B cell (primary cell): ENCODE data around the gene EDC4. TPM values are rescaled to one million over a fixed set of nuclear protein-coding genes. Genes with fewer than 3 reads are reported as not detected.

Experiments
- ATAC-seq: fragments of 200-7000 bp; cut with Tn5 transposase; one replicate; pipeline ENCODE4 v1.10.0; 2021; ENCODE audit warnings: low read depth, mild to moderate bottlenecking, moderate number of reproducible peaks, moderate library complexity
- CTCF ChIA-PET: fragments of 350-600 bp; sonication (Branson Sonifier 250); formaldehyde crosslinking; loops from one replicate; lab custom pipeline; 2021; ENCODE audit warnings: antibody characterized with exemption, inconsistent platforms; lab: Charles Lee
- POLR2A ChIA-PET: fragments of 350-600 bp; sonication (Branson Sonifier 250); formaldehyde crosslinking; loops from one replicate; lab custom pipeline; 2021; ENCODE audit warnings: antibody characterized with exemption; lab: Charles Lee
- DNase-seq: peaks from one replicate; pipeline ENCODE4 v3.0.0; 2013
- H2AFZ ChIP-seq: 2 replicates; pipeline ENCODE4 v1.6.1; 2012; ENCODE audit warnings: mild to moderate bottlenecking, low read depth, low read length; ENCODE audit not compliant: insufficient read depth, poor library complexity, severe bottlenecking
- H3K27ac ChIP-seq, 2 donors: 1 replicate in 1 of 2; 2 replicates in 1 of 2; pipeline ENCODE4 v1.5.1; 2012 to 2013; ENCODE audit warnings: low read length in 2 of 2, mild to moderate bottlenecking in 2 of 2, moderate library complexity in 1 of 2
- H3K27me3 ChIP-seq, 4 experiments: fragments of 200-600 bp in 1 of 4; sonication (generic) in 1 of 4; replicated peaks in 1 of 4; 1 replicate in 2 of 4; 2 replicates in 2 of 4; pipeline versions ENCODE4 v1.6.1 to v1.7.0; 2013 to 2016; ENCODE audit warnings: low read length in 3 of 4, mild to moderate bottlenecking in 2 of 4, mixed read lengths in 1 of 4, moderate library complexity in 1 of 4; ENCODE audit not compliant: insufficient read depth in 4 of 4, control insufficient read depth in 3 of 4; ENCODE audit errors: control extremely low read depth in 1 of 4
- H3K36me3 ChIP-seq, 2 experiments: replicated peaks in 1 of 2; 1 replicate in 1 of 2; 2 replicates in 1 of 2; pipeline versions ENCODE4 v1.6.1 to v1.7.1; 2013; ENCODE audit warnings: low read length in 1 of 2; ENCODE audit not compliant: insufficient read depth in 2 of 2, control insufficient read depth in 1 of 2; ENCODE audit errors: control extremely low read depth in 1 of 2, extremely low read depth in 1 of 2
- H3K4me1 ChIP-seq, 2 donors: fragments of 200-600 bp in 1 of 2; sonication (generic) in 1 of 2; 1 replicate in 1 of 2; 2 replicates in 1 of 2; pipeline versions ENCODE4 v1.5.1 to v1.6.1; 2013 to 2017; ENCODE audit warnings: low read length in 2 of 2; ENCODE audit not compliant: control insufficient read depth in 2 of 2, insufficient read depth in 2 of 2
- H3K4me2 ChIP-seq: replicated peaks from 2 replicates; pipeline ENCODE3; 2012; ENCODE audit warnings: mild to moderate bottlenecking, low read depth, low read length; ENCODE audit not compliant: poor library complexity, severe bottlenecking
- H3K4me3 ChIP-seq, 5 experiments: fragments of 200-600 bp in 1 of 5; sonication (generic) in 1 of 5; 1 replicate in 3 of 5; 2 replicates in 2 of 5; pipeline versions ENCODE4 v1.5.1 to v1.7.0; 2011 to 2016; ENCODE audit warnings: low read length in 4 of 5, mild to moderate bottlenecking in 4 of 5, low read depth in 2 of 5, control low read depth in 1 of 5, moderate library complexity in 1 of 5; ENCODE audit not compliant: insufficient read depth in 1 of 5; ENCODE audit errors: control extremely low read depth in 1 of 5, extremely low read depth in 1 of 5
- H3K79me2 ChIP-seq: fragments of 200-600 bp; sonication (generic); one replicate; pipeline ENCODE4 v1.6.0; 2016; ENCODE audit warnings: low read length; ENCODE audit not compliant: control insufficient read depth, insufficient read depth
- H3K9ac ChIP-seq: fragments of 200-600 bp; sonication (generic); 2 replicates; pipeline ENCODE4 v1.6.1; 2017; ENCODE audit warnings: mild to moderate bottlenecking, low read length, moderate library complexity
- H3K9me3 ChIP-seq, 3 donors: one replicate each; pipeline versions ENCODE4 v1.6.1 to v1.7.1; 2013; ENCODE audit warnings: low read length in 2 of 3; ENCODE audit not compliant: control insufficient read depth in 2 of 3, insufficient read depth in 1 of 3; ENCODE audit errors: control extremely low read depth in 1 of 3
- H4K20me1 ChIP-seq: 2 replicates; pipeline ENCODE4 v1.6.0; 2012; ENCODE audit warnings: mild to moderate bottlenecking, low read length; ENCODE audit not compliant: insufficient read depth, control insufficient read depth, poor library complexity, severe bottlenecking
- H3K27ac Mint-ChIP-seq: one replicate; pipeline ENCODE4 v1.8.0; 2021; ENCODE audit warnings: mixed read lengths
- H3K27me3 Mint-ChIP-seq: one replicate; pipeline ENCODE4 v1.8.0; 2021; ENCODE audit warnings: mixed read lengths
- H3K4me1 Mint-ChIP-seq: one replicate; pipeline ENCODE4 v1.8.0; 2021; ENCODE audit warnings: mixed read lengths
- H3K4me3 Mint-ChIP-seq: one replicate; pipeline ENCODE4 v1.8.0; 2021; ENCODE audit warnings: mixed read lengths
- H3K9me3 Mint-ChIP-seq: one replicate; pipeline ENCODE4 v1.8.0; 2022; ENCODE audit warnings: mixed read lengths; ENCODE audit not compliant: insufficient read depth
- CTCF ChIP-seq: fragments of 200-600 bp; IDR thresholded peaks from one replicate; pipeline ENCODE4 v1.8.0; 2022; ENCODE audit warnings: antibody characterized with exemption, mild to moderate bottlenecking
- EZH2 ChIP-seq: IDR thresholded peaks from 2 replicates; pipeline ENCODE4 v1.6.1; 2012; ENCODE audit warnings: borderline replicate concordance, low read depth, mild to moderate bottlenecking, moderate library complexity, low read length; ENCODE audit not compliant: insufficient read depth, poor library complexity, severe bottlenecking
- WGBS: methylation state at CpG from one replicate; pipeline ENCODE4 v1.1.5; 2013; ENCODE audit warnings: missing lambda C conversion rate; ENCODE audit not compliant: insufficient coverage; 5-methylcytosine and 5-hydroxymethylcytosine counted together
- intact Hi-C: fragments of 100-400 bp; cut with micrococcal nuclease; formaldehyde crosslinking; loops from one replicate; pipeline ENCODE4 v1.10.0; 2022
- polyA minus RNA-seq: library from RNA; depleted of rRNA, polyadenylated mRNA; stranded (reverse); fragments of >200 nt; gene quantifications from 2 replicates; pipeline ENCODE4 v1.2.3, GENCODE V29; 2012
- polyA plus RNA-seq: library from polyadenylated mRNA; depleted of rRNA; stranded (reverse); fragments of >200 nt; gene quantifications from 2 replicates; pipeline ENCODE4 v1.2.3, GENCODE V29; 2012
- total RNA-seq, 2 donors: library from RNA; stranded (reverse); fragments of 120-200 nt in 1 of 2; gene quantifications; 1 replicate in 1 of 2; 2 replicates in 1 of 2; pipeline versions ENCODE4 v1.2.3 to v1.2.4, GENCODE V29; 2013 to 2022

The EDC4 gene
- total RNA-seq = 83.3 and 95.1 TPM in 2 replicates
- total RNA-seq (2013) = 33.2 TPM
- 84.5 and 92.0 TPM in 2 replicates for polyA plus RNA-seq
- polyA minus RNA-seq = 59.2 and 76.3 TPM in 2 replicates

- Histone ChIP-seq H3K4me2 (peak within 1 kb of the TSS; percentile 98), H3K4me1 (peaks cover 23 to 25% of the 10 kb centered on the region in 2 donors), H3K27ac (peak within 1 kb of the TSS; percentile 74 to 81), H2AFZ (peak within 1 kb of the TSS; percentile 97), H3K27me3 (no peaks in the 10 kb centered on the region), H3K4me3 (peak within 1 kb of the TSS; percentile 59 to 98 (median 88)), H3K36me3 (peaks cover 0 to 39% of the 10 kb centered on the region in 2 experiments), H4K20me1 (peaks cover 33% of the 10 kb centered on the region), H3K79me2 (peaks cover 37% of the 10 kb centered on the region), H3K9me3 (no peaks in the 10 kb centered on the region), H3K9ac (peak within 1 kb of the TSS; percentile 87)
- peak; percentile 90 for DNase-seq
- peak within 1 kb of the TSS; percentile 91 for H3K4me3 Mint-ChIP-seq
- no peaks in the 10 kb centered on the region for H3K9me3 Mint-ChIP-seq
- peak within 1 kb of the TSS; percentile 90 for H3K27ac Mint-ChIP-seq
- intact Hi-C loops = loop anchor here (1.0 to 5.0 kb wide), 7 partner anchors 20 to 154 kb away; partner anchors contain the start of genes GFOD2, NUTF2, PSKH1 and RANBP10
- ChIA-PET CTCF (interaction anchor here (0.7 to 2.3 kb wide), 7 partner anchors 11 to 356 kb away, joined by 3 to 17 read pairs (median 4); partner anchors contain the start of genes NRN1L and NUTF2), POLR2A (interaction anchor here (0.5 to 0.9 kb wide), 2 partner anchors 63 to 193 kb away, joined by 4 to 6 read pairs; no protein-coding TSS in a partner anchor)
- TF ChIP-seq EZH2 (no peak), CTCF (no peak)
- no peaks in the 10 kb centered on the region for H3K27me3 Mint-ChIP-seq
- ATAC-seq = peak; percentile 90
- peaks cover 37% of the 10 kb centered on the region for H3K4me1 Mint-ChIP-seq
- 2% methylated on average over 71 of the region's 72 CpGs for WGBS
These were observed at the start of gene EDC4 for GRCh38 chr16:67872631-67873434. Gene EDC4 (plus strand): TSS chr16:67873052. CDS start chr16:67873262, 210 bp downstream.

GRCh38 chr16:67825119-67825518 is 47.7 kb upstream of the EDC4 start:
- H3K27me3 Mint-ChIP-seq = no peaks in the 10 kb centered on the region
- peaks cover 0 to 16% of the 10 kb centered on the region in 2 experiments for H3K36me3 ChIP-seq
- H3K27me3 ChIP-seq = no peaks in the 10 kb centered on the region
- no peak overlapping the region for H3K9ac ChIP-seq
- 89% methylated on average over 7 of the region's 8 CpGs for WGBS
- H3K27ac Mint-ChIP-seq = no peak overlapping the region
- no peak overlapping the region for H3K4me3 Mint-ChIP-seq
- DNase-seq (no peak), ATAC-seq (no peak)
- H3K9me3 Mint-ChIP-seq = no peaks in the 10 kb centered on the region
- no peaks in the 10 kb centered on the region for H3K4me1 Mint-ChIP-seq
- H3K4me3 ChIP-seq = no peak overlapping the region
- ChIA-PET POLR2A (no interaction called here), CTCF (interaction anchor here (4.6 kb wide), 1 partner anchor 9 kb away, joined by 23 read pairs; no protein-coding TSS in a partner anchor)
- H3K4me1 ChIP-seq = no peaks in the 10 kb centered on the region
- intact Hi-C loops = no loop called here
- no peaks in the 10 kb centered on the region for H4K20me1 ChIP-seq
- H2AFZ ChIP-seq = no peak overlapping the region
- H3K4me2 ChIP-seq = no peak overlapping the region
- H3K9me3 ChIP-seq = no peaks in the 10 kb centered on the region
- H3K27ac ChIP-seq = no peak overlapping the region
- no peak for TF ChIP-seq EZH2
- no peak for TF ChIP-seq CTCF
- no peaks in the 10 kb centered on the region for H3K79me2 ChIP-seq
